ENCODE data around the gene ZBTB20.

GRCh38 chr3:114727373-114727772 is 419.7 kb downstream of the ZBTB20 start:
- TF ChIP-seq, protein P1, sequence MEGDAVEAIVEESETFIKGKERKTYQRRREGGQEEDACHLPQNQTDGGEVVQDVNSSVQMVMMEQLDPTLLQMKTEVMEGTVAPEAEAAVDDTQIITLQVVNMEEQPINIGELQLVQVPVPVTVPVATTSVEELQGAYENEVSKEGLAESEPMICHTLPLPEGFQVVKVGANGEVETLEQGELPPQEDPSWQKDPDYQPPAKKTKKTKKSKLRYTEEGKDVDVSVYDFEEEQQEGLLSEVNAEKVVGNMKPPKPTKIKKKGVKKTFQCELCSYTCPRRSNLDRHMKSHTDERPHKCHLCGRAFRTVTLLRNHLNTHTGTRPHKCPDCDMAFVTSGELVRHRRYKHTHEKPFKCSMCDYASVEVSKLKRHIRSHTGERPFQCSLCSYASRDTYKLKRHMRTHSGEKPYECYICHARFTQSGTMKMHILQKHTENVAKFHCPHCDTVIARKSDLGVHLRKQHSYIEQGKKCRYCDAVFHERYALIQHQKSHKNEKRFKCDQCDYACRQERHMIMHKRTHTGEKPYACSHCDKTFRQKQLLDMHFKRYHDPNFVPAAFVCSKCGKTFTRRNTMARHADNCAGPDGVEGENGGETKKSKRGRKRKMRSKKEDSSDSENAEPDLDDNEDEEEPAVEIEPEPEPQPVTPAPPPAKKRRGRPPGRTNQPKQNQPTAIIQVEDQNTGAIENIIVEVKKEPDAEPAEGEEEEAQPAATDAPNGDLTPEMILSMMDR (IDR thresholded peaks at IDR 0.05), result no peak
- TF ChIP-seq POLR2AphosphoS5 (IDR thresholded peaks at IDR 0.05), result no peak
